MM.1S (cell line): ENCODE data around the gene IGFBP5.

Experiments used
- DNase-seq: peaks from one replicate; pipeline ENCODE4 v3.0.0-alpha.2; 2015
- H2AFZ ChIP-seq: fragments of 300-600 bp; sonication (generic); 2 replicates; pipeline ENCODE4 v1.6.0; 2016; ENCODE audit warnings: antibody characterized with exemption, low read length
- H3F3A ChIP-seq: fragments of 300-600 bp; sonication (generic); 2 replicates; pipeline ENCODE4 v1.6.1; 2016; ENCODE audit warnings: mild to moderate bottlenecking, antibody characterized with exemption, low read length, moderate library complexity, mixed read lengths; ENCODE audit not compliant: insufficient read depth
- H3K27ac ChIP-seq: fragments of 300-600 bp; sonication (generic); 2 replicates; pipeline ENCODE4 v1.5.1; 2016; ENCODE audit warnings: mild to moderate bottlenecking, low read length
- H3K27me3 ChIP-seq: fragments of 300-600 bp; sonication (generic); replicated peaks from 2 replicates; pipeline ENCODE4 v1.6.0; 2016; ENCODE audit warnings: low read length; ENCODE audit not compliant: insufficient read depth
- H3K36me3 ChIP-seq: fragments of 300-600 bp; sonication (generic); replicated peaks from 2 replicates; pipeline ENCODE4 v1.6.1; 2016; ENCODE audit warnings: mild to moderate bottlenecking, low read length, mixed read lengths; ENCODE audit not compliant: insufficient read depth
- H3K4me1 ChIP-seq: fragments of 300-600 bp; sonication (generic); 2 replicates; pipeline ENCODE4 v1.6.1; 2016; ENCODE audit warnings: low read length, mixed read lengths
- H3K4me2 ChIP-seq: fragments of 300-600 bp; sonication (generic); 2 replicates; pipeline ENCODE4 v1.6.0; 2016; ENCODE audit warnings: low read depth, low read length
- H3K4me3 ChIP-seq: fragments of 300-600 bp; sonication (generic); 2 replicates; pipeline ENCODE4 v1.5.1; 2016; ENCODE audit warnings: low read length, mixed read lengths
- H3K79me2 ChIP-seq: fragments of 300-600 bp; sonication (generic); 2 replicates; pipeline ENCODE4 v1.6.1; 2016; ENCODE audit warnings: mixed run types, low read length, mixed read lengths
- H3K9ac ChIP-seq: fragments of 300-600 bp; sonication (generic); 2 replicates; pipeline ENCODE4 v1.6.1; 2016; ENCODE audit warnings: low read length, mixed read lengths
- H3K9me2 ChIP-seq: fragments of 300-600 bp; sonication (generic); replicated peaks from 2 replicates; pipeline ENCODE4 v1.6.1; 2016; ENCODE audit warnings: mild to moderate bottlenecking, low read length, mixed read lengths; ENCODE audit not compliant: insufficient read depth
- H3K9me3 ChIP-seq: fragments of 300-600 bp; sonication (generic); replicated peaks from 2 replicates; pipeline ENCODE4 v1.6.1; 2016; ENCODE audit warnings: mild to moderate bottlenecking, low read length, mixed read lengths; ENCODE audit not compliant: insufficient read depth
- H4K20me1 ChIP-seq: fragments of 300-600 bp; sonication (generic); 2 replicates; pipeline ENCODE4 v1.6.1; 2016; ENCODE audit warnings: mild to moderate bottlenecking, low read length, moderate library complexity, mixed read lengths; ENCODE audit not compliant: insufficient read depth
- EZH2 ChIP-seq: fragments of 300-600 bp; sonication (generic); optimal IDR thresholded peaks from 2 replicates; pipeline ENCODE3; 2017; ENCODE audit warnings: low read depth, mild to moderate bottlenecking, antibody characterized with exemption, low read length, mixed read lengths
- EZH2phosphoT487 ChIP-seq: fragments of 300-600 bp; sonication (generic); IDR thresholded peaks from 2 replicates; pipeline ENCODE4 v1.6.1; 2018; ENCODE audit warnings: antibody characterized with exemption, low read length
- TF ChIP-seq, protein P1 (sequence below): fragments of 300-600 bp; sonication (generic); IDR thresholded peaks from 2 replicates; pipeline ENCODE4 v1.5.1; 2016; ENCODE audit warnings: antibody characterized with exemption, low read length, mixed read lengths

IGFBP5 gene

DNA sequence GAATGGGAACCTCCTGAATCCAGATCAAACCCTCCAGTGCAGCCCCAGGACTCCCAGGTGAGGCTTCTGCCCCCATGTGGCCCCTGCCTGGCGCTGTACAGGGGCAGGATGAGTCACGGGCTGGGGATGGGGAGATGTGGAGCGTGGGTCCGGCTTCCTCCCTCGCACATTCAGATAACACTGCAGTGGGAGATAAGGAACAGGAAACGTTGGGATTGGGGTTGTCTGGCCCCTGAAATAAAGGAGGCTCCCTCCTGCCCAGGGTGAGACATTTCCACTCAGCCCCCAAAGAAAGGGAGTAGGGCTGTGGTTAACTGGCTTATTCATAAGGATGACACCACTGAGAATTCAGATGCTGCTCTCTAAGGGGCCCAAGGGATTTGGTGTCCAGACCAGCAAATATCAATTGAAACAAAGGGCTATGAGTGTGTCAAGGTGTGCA, 30.7 kb downstream of the IGFBP5 start:
- no peaks in the 10 kb centered on the region for H3K9me2 ChIP-seq
- H3F3A ChIP-seq = no peaks in the 10 kb centered on the region
- H3K9ac ChIP-seq = no peak overlapping the region
- H3K9me3 ChIP-seq = no peaks in the 10 kb centered on the region
- H2AFZ ChIP-seq = no peak overlapping the region
- no peaks in the 10 kb centered on the region for H4K20me1 ChIP-seq
- TF ChIP-seq EZH2 = no peak
- H3K4me3 ChIP-seq = no peak overlapping the region
- no peak overlapping the region for H3K4me2 ChIP-seq
- H3K4me1 ChIP-seq = no peaks in the 10 kb centered on the region
- H3K27me3 ChIP-seq = no peaks in the 10 kb centered on the region
- no peak overlapping the region for H3K27ac ChIP-seq
- no peak for DNase-seq
- no peaks in the 10 kb centered on the region for H3K79me2 ChIP-seq
- no peaks in the 10 kb centered on the region for H3K36me3 ChIP-seq

- TF ChIP-seq EZH2phosphoT487 = no peak
- no peak for TF ChIP-seq EZH2
- TF ChIP-seq, protein P1, sequence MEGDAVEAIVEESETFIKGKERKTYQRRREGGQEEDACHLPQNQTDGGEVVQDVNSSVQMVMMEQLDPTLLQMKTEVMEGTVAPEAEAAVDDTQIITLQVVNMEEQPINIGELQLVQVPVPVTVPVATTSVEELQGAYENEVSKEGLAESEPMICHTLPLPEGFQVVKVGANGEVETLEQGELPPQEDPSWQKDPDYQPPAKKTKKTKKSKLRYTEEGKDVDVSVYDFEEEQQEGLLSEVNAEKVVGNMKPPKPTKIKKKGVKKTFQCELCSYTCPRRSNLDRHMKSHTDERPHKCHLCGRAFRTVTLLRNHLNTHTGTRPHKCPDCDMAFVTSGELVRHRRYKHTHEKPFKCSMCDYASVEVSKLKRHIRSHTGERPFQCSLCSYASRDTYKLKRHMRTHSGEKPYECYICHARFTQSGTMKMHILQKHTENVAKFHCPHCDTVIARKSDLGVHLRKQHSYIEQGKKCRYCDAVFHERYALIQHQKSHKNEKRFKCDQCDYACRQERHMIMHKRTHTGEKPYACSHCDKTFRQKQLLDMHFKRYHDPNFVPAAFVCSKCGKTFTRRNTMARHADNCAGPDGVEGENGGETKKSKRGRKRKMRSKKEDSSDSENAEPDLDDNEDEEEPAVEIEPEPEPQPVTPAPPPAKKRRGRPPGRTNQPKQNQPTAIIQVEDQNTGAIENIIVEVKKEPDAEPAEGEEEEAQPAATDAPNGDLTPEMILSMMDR = no peak
Measured at GRCh38 chr2:216663846-216664245, 31.5 kb downstream of the IGFBP5 start.

GRCh38 chr2:216663106-216663505, 32.2 kb downstream of the IGFBP5 start:
- Histone ChIP-seq H3K4me2 (no peak overlapping the region), H3K79me2 (no peaks in the 10 kb centered on the region), H3K9me2 (no peaks in the 10 kb centered on the region), H3F3A (no peaks in the 10 kb centered on the region), H3K9me3 (no peaks in the 10 kb centered on the region), H3K9ac (no peak overlapping the region), H3K4me3 (no peak overlapping the region), H3K36me3 (no peaks in the 10 kb centered on the region), H3K27me3 (no peaks in the 10 kb centered on the region), H4K20me1 (no peaks in the 10 kb centered on the region), H3K27ac (no peak overlapping the region), H2AFZ (no peak overlapping the region), H3K4me1 (no peaks in the 10 kb centered on the region)
- TF ChIP-seq, protein P1 = no peak
- TF ChIP-seq EZH2phosphoT487 = no peak
- no peak for TF ChIP-seq EZH2
- no peak for DNase-seq

More at GRCh38 chr2:216663846-216664245, 31.5 kb downstream of the IGFBP5 start:
- no peaks in the 10 kb centered on the region for H3K79me2 ChIP-seq
- H3K9me3 ChIP-seq = no peaks in the 10 kb centered on the region
- no peak overlapping the region for H2AFZ ChIP-seq
- H3K9ac ChIP-seq = no peak overlapping the region
- H3K4me3 ChIP-seq = no peak overlapping the region
- H3K27ac ChIP-seq = no peak overlapping the region
- no peaks in the 10 kb centered on the region for H3F3A ChIP-seq
- no peaks in the 10 kb centered on the region for H3K27me3 ChIP-seq
- no peaks in the 10 kb centered on the region for H3K9me2 ChIP-seq
- no peaks in the 10 kb centered on the region for H3K4me1 ChIP-seq
- H3K36me3 ChIP-seq = no peaks in the 10 kb centered on the region
- no peak for DNase-seq
- no peak overlapping the region for H3K4me2 ChIP-seq
- no peaks in the 10 kb centered on the region for H4K20me1 ChIP-seq

GRCh38 chr2:216661639-216662375, 33.5 kb downstream of the IGFBP5 start:
- H3K9me3 ChIP-seq = no peaks in the 10 kb centered on the region
- H3K27me3 ChIP-seq = no peaks in the 10 kb centered on the region
- no peaks in the 10 kb centered on the region for H3K79me2 ChIP-seq
- no peaks in the 10 kb centered on the region for H3K9me2 ChIP-seq
- no peak overlapping the region for H3K4me2 ChIP-seq
- no peak overlapping the region for H3K27ac ChIP-seq
- no peaks in the 10 kb centered on the region for H3K36me3 ChIP-seq
- H2AFZ ChIP-seq = no peak overlapping the region
- TF ChIP-seq, protein P1 = 0 out of 2 replicates have a peak, but pooled peaks have one; percentile 6
- no peak for TF ChIP-seq EZH2
- no peak for TF ChIP-seq EZH2phosphoT487
- no peak overlapping the region for H3K9ac ChIP-seq
- no peaks in the 10 kb centered on the region for H3K4me1 ChIP-seq
- no peaks in the 10 kb centered on the region for H4K20me1 ChIP-seq
- H3F3A ChIP-seq = no peaks in the 10 kb centered on the region
- H3K4me3 ChIP-seq = no peak overlapping the region
- DNase-seq = no peak
